ENCODE data around the gene MAOA. TPM values are rescaled to one million over a fixed set of nuclear protein-coding genes. Genes with fewer than 3 reads are reported as not detected.

Gene MAOA
- total RNA-seq, 1 donor from 2014 or later = 102 TPM

DNA sequence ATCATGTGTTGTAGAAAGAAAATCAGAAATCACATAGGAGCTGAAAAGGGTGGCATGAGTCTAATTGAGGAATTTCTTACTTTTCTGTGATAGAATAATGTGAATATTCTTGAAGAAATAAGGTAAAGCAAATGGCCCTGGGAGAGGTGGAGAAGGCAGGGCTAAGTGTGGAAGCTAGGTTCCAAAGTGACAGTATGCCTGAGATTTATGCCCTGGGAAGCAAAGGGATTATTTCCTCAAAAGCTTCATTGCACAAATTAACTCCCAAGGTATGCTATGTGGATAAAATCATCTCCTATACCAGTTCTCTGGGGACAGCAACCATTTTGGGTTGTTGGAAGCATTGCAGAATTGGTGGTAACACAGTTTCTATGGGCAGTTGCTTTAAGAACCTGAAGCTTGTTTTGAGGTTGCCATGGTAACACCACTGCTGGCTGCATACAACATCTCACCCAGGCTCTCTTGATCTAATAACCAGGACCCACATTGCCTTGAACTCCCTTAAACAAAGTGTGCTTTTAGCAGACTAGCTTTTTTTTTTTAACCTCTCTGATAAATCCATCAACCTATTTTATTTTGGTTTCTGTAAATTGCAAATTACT lies 21.0 kb downstream of the MAOA start:
- Histone ChIP-seq H3K27ac (no peak overlapping the region), H3K36me3 (no peaks in the 10 kb centered on the region), H3K27me3 (no peaks in the 10 kb centered on the region), H3K4me1 (no peaks in the 10 kb centered on the region), H3K9me3 (no peaks in the 10 kb centered on the region), H3K4me3 (no peak overlapping the region)
- no peak for DNase-seq (ENCODE audit: extremely low spot score in 2 of 2)
- intact Hi-C loops (cut with DNase I) = no loop called here
- TF ChIP-seq POLR2A (IDR thresholded peaks at IDR 0.05) = no peak

DNA sequence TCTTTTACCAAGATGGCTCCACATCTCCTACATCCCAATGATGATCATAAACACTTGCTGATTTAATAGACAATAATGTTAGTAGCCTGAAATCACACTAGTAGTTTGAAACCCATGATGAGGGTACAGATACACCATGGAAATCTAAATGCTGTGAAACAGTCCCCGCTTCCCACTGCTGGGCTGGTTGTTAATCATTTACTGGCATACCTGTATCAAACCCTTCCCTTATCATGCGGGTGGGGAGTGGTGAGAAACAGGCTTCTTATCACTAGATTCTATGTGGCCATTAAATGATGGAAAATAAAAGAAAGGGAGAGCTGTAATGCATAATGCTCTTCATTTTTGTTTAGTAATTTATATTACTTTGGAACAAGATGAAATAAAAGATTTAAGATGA lies 21.9 kb downstream of the MAOA start:
- Histone ChIP-seq H3K36me3 (no peaks in the 10 kb centered on the region), H3K9me3 (no peaks in the 10 kb centered on the region), H3K27me3 (no peaks in the 10 kb centered on the region), H3K4me1 (no peaks in the 10 kb centered on the region), H3K27ac (no peak overlapping the region), H3K4me3 (no peak overlapping the region)
- intact Hi-C loops (cut with DNase I) = no loop called here
- TF ChIP-seq CTCF (IDR thresholded peaks at IDR 0.05) (no peak), POLR2AphosphoS5 (IDR thresholded peaks at IDR 0.05; ENCODE audit: insufficient read depth in 1 of 2, low read depth in 1 of 2) (no peak), POLR2A (IDR thresholded peaks at IDR 0.05) (no peak)
- DNase-seq (ENCODE audit: extremely low spot score in 2 of 2) = no peak

GRCh38 chrX:43679058-43679457 lies 23.0 kb downstream of the MAOA start:
- no peaks in the 10 kb centered on the region for H3K4me1 ChIP-seq
- H3K36me3 ChIP-seq = no peaks in the 10 kb centered on the region
- H3K27me3 ChIP-seq = no peaks in the 10 kb centered on the region
- H3K4me3 ChIP-seq = no peak overlapping the region
- intact Hi-C loops (cut with DNase I) = no loop called here
- no peaks in the 10 kb centered on the region for H3K9me3 ChIP-seq
- no peak overlapping the region for H3K27ac ChIP-seq
- DNase-seq (ENCODE audit: extremely low spot score in 2 of 2) = no peak
- no peak for TF ChIP-seq POLR2AphosphoS5 (IDR thresholded peaks at IDR 0.05; ENCODE audit: insufficient read depth in 1 of 2, low read depth in 1 of 2)
- TF ChIP-seq POLR2A (IDR thresholded peaks at IDR 0.05) = no peak
- TF ChIP-seq CTCF (IDR thresholded peaks at IDR 0.05) = no peak

DNA sequence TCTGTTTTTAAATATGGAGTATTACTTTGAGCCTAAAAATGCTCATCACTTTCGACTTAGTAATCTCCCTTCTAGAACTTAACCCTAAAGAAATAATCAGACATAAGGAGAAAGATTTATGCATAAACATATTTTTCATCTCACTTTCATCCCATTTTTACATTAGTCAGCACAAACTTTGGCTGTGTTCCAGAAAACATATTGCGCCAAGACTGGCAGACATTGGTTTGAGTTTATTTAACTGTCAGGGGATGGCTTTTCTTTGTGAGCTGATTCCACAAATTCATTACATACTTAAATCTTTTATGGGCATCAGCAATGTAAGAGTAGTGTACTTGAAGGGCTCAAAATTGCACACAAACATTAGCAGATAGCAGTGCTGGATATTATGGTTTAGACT lies 23.7 kb downstream of the MAOA start:
- no peaks in the 10 kb centered on the region for H3K36me3 ChIP-seq
- no peak overlapping the region for H3K27ac ChIP-seq
- no peaks in the 10 kb centered on the region for H3K27me3 ChIP-seq
- H3K4me3 ChIP-seq = no peak overlapping the region
- TF ChIP-seq POLR2AphosphoS5 (IDR thresholded peaks at IDR 0.05; ENCODE audit: insufficient read depth in 1 of 2, low read depth in 1 of 2) (no peak), POLR2A (IDR thresholded peaks at IDR 0.05) (no peak), CTCF (IDR thresholded peaks at IDR 0.05) (no peak)
- H3K4me1 ChIP-seq = no peaks in the 10 kb centered on the region
- H3K9me3 ChIP-seq = no peaks in the 10 kb centered on the region
- intact Hi-C loops (cut with DNase I) = no loop called here
- DNase-seq (ENCODE audit: extremely low spot score in 2 of 2) = no peak

DNA sequence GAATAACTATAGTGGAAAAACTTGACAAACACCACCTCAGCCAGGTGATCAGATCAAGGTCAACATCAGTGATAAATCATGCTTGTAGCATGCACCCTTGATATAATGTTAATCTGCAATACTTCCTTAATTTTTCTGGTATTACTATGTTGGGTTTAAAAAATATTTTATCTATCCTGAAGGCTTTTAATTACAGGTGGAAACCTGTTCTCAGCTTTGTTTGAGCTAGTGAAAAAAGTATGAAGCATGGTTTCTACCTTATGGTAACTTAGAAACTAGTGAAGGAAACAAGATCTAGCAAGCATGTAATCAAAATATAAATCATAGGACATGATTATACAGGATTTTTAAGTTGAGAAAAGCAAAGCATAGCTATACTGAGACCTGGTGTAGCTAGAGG lies 26.6 kb downstream of the MAOA start:
- Histone ChIP-seq H3K9me3 (no peaks in the 10 kb centered on the region), H3K4me1 (no peaks in the 10 kb centered on the region), H3K36me3 (no peaks in the 10 kb centered on the region), H3K27me3 (no peaks in the 10 kb centered on the region), H3K4me3 (no peak overlapping the region), H3K27ac (no peak overlapping the region)
- no peak for TF ChIP-seq CTCF (IDR thresholded peaks at IDR 0.05)
- no peak for TF ChIP-seq POLR2AphosphoS5 (IDR thresholded peaks at IDR 0.05; ENCODE audit: insufficient read depth in 1 of 2, low read depth in 1 of 2)
- no peak for TF ChIP-seq POLR2A (IDR thresholded peaks at IDR 0.05)
- no peak for DNase-seq (ENCODE audit: extremely low spot score in 2 of 2)
- intact Hi-C loops (cut with DNase I) = no loop called here
